ENCODE results near the gene FRMPD1.

FRMPD1 gene

GRCh38 chr9:37700131-37700530, 49.4 kb downstream of the FRMPD1 start (continued):
- TF ChIP-seq TSHZ2 (CRISPR knock-in tag; IDR thresholded peaks at IDR 0.05) (no peak), ISL1 (CRISPR knock-in tag; IDR thresholded peaks at IDR 0.05) (no peak), CSDC2 (CRISPR knock-in tag; IDR thresholded peaks at IDR 0.05) (no peak), TCF4 (CRISPR knock-in tag; IDR thresholded peaks at IDR 0.05; ENCODE audit: borderline replicate concordance) (no peak), ARNTL (CRISPR knock-in tag; IDR thresholded peaks at IDR 0.05; ENCODE audit: borderline replicate concordance, low read depth) (no peak), BACH2 (CRISPR knock-in tag; IDR thresholded peaks at IDR 0.05; ENCODE audit: borderline replicate concordance) (no peak), GLIS3 (CRISPR knock-in tag; IDR thresholded peaks at IDR 0.05) (no peak)

GRCh38 chr9:37700900-37701299, 50.1 kb downstream of the FRMPD1 start:
- ATAC-seq = no peak
- TF ChIP-seq ARNTL (CRISPR knock-in tag; IDR thresholded peaks at IDR 0.05; ENCODE audit: borderline replicate concordance, low read depth) (no peak), ZC3H10 (CRISPR knock-in tag; IDR thresholded peaks at IDR 0.05) (no peak)

- ATAC-seq = no peak
- no peak for TF ChIP-seq GLIS3 (CRISPR knock-in tag; IDR thresholded peaks at IDR 0.05)
- TF ChIP-seq ZNF70 (CRISPR knock-in tag; IDR thresholded peaks at IDR 0.05) = no peak
- no peak for TF ChIP-seq RARB (CRISPR knock-in tag; IDR thresholded peaks at IDR 0.05)
- TF ChIP-seq CSRNP3 (CRISPR knock-in tag; IDR thresholded peaks at IDR 0.05) = no peak
- no peak for TF ChIP-seq ISL1 (CRISPR knock-in tag; IDR thresholded peaks at IDR 0.05)
- TF ChIP-seq ZFP30 (CRISPR knock-in tag; IDR thresholded peaks at IDR 0.05) = no peak
- no peak for TF ChIP-seq TOX (CRISPR knock-in tag; IDR thresholded peaks at IDR 0.05; ENCODE audit: borderline replicate concordance)
Measured at GRCh38 chr9:37705787-37706186, 55.0 kb downstream of the FRMPD1 start.

- TF ChIP-seq PPARA (CRISPR knock-in tag; IDR thresholded peaks at IDR 0.05; ENCODE audit: borderline replicate concordance) = no peak
- TF ChIP-seq CREB5 (CRISPR knock-in tag; IDR thresholded peaks at IDR 0.05; ENCODE audit: low read depth) = no peak
- TF ChIP-seq GLIS3 (CRISPR knock-in tag; IDR thresholded peaks at IDR 0.05) = no peak
- TF ChIP-seq BACH2 (CRISPR knock-in tag; IDR thresholded peaks at IDR 0.05; ENCODE audit: borderline replicate concordance) = no peak
- no peak for ATAC-seq
Measured at GRCh38 chr9:37706290-37706689, 55.5 kb downstream of the FRMPD1 start.

- no peak for ATAC-seq
- no peak for TF ChIP-seq RARB (CRISPR knock-in tag; IDR thresholded peaks at IDR 0.05)
- no peak for TF ChIP-seq TSHZ2 (CRISPR knock-in tag; IDR thresholded peaks at IDR 0.05)
- no peak for TF ChIP-seq ZNF8 (CRISPR knock-in tag; IDR thresholded peaks at IDR 0.05)
- no peak for TF ChIP-seq PPARA (CRISPR knock-in tag; IDR thresholded peaks at IDR 0.05; ENCODE audit: borderline replicate concordance)
- TF ChIP-seq ZFP3 (CRISPR knock-in tag; IDR thresholded peaks at IDR 0.05) = no peak
- TF ChIP-seq ARNTL (CRISPR knock-in tag; IDR thresholded peaks at IDR 0.05; ENCODE audit: borderline replicate concordance, low read depth) = no peak
- no peak for TF ChIP-seq CREB5 (CRISPR knock-in tag; IDR thresholded peaks at IDR 0.05; ENCODE audit: low read depth)
- TF ChIP-seq POU6F1 (CRISPR knock-in tag; IDR thresholded peaks at IDR 0.05; ENCODE audit: borderline replicate concordance, low read depth) = no peak
- TF ChIP-seq ZNF565 (CRISPR knock-in tag; conservative IDR thresholded peaks at IDR 0.05; ENCODE audit: low read depth) = no peak
- TF ChIP-seq CSRNP3 (CRISPR knock-in tag; IDR thresholded peaks at IDR 0.05) = no peak
Measured at GRCh38 chr9:37707748-37708147, 57.0 kb downstream of the FRMPD1 start.

Data from SK-N-SH treated with all-trans-retinoic acid at 6 μM for 48 hours (cell line).